DND-41 (cell line): Measurements from ENCODE around the gene SEMA6A.

ENCODE experiments used
- CTCF ChIP-seq: IDR thresholded peaks from 2 replicates; pipeline ENCODE4 v1.5.1; 2012; ENCODE audit warnings: borderline replicate concordance, low read length, moderate library complexity, mild to moderate bottlenecking; ENCODE audit not compliant: poor library complexity, severe bottlenecking; ENCODE audit errors: extremely low read depth
- EZH2 ChIP-seq: IDR thresholded peaks from 3 replicates; pipeline ENCODE4 v1.6.1; 2012; ENCODE audit warnings: borderline replicate concordance, low read depth, mild to moderate bottlenecking, moderate library complexity, low read length, inconsistent platforms; ENCODE audit not compliant: severe bottlenecking

- TF ChIP-seq EZH2: no peak
- no peak for TF ChIP-seq CTCF
These were observed 4.5 kb upstream of the SEMA6A start for GRCh38 chr5:116579144-116579543.
